HUES6 (cell line): ENCODE data around the gene NOXRED1.

Experiments
- H3K27ac ChIP-seq: 2 replicates; pipeline ENCODE4 v1.7.0; 2013; ENCODE audit warnings: low read depth, mild to moderate bottlenecking, low read length, inconsistent platforms
- H3K27me3 ChIP-seq: 2 replicates; pipeline ENCODE4 v1.6.1; 2013; ENCODE audit warnings: low read length; ENCODE audit not compliant: control insufficient read depth, insufficient read depth
- H3K36me3 ChIP-seq: 2 replicates; pipeline ENCODE4 v1.6.1; 2013; ENCODE audit warnings: low read length; ENCODE audit not compliant: control insufficient read depth, insufficient read depth
- H3K4me1 ChIP-seq: 2 replicates; pipeline ENCODE4 v1.6.1; 2013; ENCODE audit warnings: low read length; ENCODE audit not compliant: control insufficient read depth, insufficient read depth
- H3K4me3 ChIP-seq: 2 replicates; pipeline ENCODE4 v1.5.1; 2013; ENCODE audit warnings: low read depth, low read length
- H3K9ac ChIP-seq: one replicate; pipeline ENCODE4 v1.6.1; 2013; ENCODE audit warnings: mild to moderate bottlenecking, low read length
- H3K9me3 ChIP-seq: 2 replicates; pipeline ENCODE4 v1.6.1; 2013; ENCODE audit warnings: low read depth, low read length; ENCODE audit not compliant: control insufficient read depth, insufficient read depth

NOXRED1 gene

DNA sequence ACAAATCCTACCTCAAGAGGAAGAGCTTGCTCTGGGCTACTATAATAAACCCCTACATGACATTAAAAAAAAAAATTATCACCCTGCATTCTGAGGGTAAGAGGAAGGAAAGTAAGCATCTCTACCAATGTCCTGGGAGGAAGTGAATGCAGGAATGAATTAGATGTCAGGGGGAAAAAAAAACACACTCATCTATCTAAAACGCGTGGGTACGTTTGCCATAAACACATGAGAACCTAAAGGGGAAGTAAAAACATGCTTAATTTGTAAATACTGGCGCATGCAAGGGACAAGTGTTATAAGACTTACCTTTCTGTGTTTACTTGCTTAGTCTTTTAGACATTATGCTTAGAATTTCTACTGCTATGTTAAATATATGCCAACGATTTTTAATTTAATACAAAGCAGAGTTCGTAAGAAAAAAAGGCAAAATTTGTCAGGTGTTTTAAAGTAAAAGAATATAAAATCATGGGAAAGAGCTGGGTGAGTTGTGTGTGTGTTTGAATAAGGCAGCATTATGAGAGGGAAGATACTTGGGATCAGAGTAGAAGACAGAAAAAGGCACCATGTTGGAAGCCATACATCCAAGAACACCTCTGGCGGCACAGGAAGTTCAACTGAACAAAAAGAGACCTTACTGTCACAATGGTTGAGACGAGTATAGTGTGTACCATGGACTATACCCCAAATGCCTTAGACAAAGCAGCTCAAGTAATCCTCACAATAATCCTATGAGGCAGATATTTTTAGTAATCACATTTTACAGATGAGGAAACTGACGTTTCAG is 48.0 kb downstream of the NOXRED1 start:
- H3K4me1 ChIP-seq, result peaks cover 14% of the 10 kb centered on the region; the same call in 1 of the 2 replicates
- no peak overlapping the region for H3K9ac ChIP-seq
- H3K36me3 ChIP-seq, result no peaks in the 10 kb centered on the region
- H3K27me3 ChIP-seq, result no peaks in the 10 kb centered on the region
- H3K27ac ChIP-seq, result no peak overlapping the region
- H3K4me3 ChIP-seq, result peak overlapping the region; percentile 97; the same call in 1 of the 2 replicates
- no peaks in the 10 kb centered on the region for H3K9me3 ChIP-seq

DNA sequence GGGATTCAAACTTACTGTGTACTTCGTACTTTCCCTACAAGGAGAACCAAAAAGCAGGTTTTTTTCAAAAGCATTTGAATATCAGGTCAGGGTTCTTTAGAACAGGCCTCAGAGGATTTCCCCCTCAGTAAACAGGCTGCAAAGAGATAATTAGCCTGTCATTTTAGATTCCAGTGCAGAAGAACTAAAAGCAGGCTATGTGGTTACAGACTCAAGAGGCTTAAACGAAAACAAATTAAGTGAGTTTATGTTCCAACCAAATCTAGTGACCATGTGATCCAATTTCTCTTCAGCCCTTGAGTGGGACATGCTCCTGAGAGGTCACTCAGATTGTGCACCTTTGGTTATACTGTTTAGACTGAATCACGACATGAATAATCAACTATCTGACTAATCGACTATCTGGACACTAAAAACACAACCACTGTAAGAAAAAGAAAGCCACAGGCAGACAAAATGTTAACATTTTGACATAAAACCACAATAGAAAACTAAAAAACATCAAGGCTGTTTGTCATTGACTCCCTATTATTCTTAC is 51.0 kb downstream of the NOXRED1 start:
- Histone ChIP-seq H3K4me1 (peaks cover 14% of the 10 kb centered on the region; the same call in 1 of the 2 replicates), H3K27me3 (no peaks in the 10 kb centered on the region), H3K9ac (no peak overlapping the region), H3K36me3 (no peaks in the 10 kb centered on the region), H3K9me3 (no peaks in the 10 kb centered on the region), H3K4me3 (no peak overlapping the region), H3K27ac (0 out of 2 replicates have a peak overlapping the region, but pooled peaks have one; percentile 7)

DNA sequence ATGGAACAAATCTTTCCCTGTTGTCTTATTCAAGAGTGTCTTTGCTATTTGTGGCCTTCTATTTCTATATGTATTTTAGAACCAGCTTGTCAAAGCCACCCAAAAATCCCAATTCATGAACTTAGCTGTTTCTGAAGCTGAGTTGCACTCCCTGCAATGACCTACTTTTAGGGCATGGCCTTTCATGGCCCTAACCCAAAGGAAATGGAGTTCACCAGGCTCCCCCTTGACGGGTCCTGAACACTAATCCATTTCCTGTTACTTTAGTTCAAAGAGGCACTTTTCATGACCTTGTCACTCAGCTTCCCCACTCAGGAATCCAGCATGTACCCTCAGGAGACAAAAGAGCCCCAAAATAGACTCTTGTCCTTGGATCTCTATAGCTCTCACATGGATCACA is 54.0 kb downstream of the NOXRED1 start:
- no peaks in the 10 kb centered on the region for H3K36me3 ChIP-seq
- H3K9ac ChIP-seq, result no peak overlapping the region
- H3K27ac ChIP-seq, result no peak overlapping the region
- no peaks in the 10 kb centered on the region for H3K9me3 ChIP-seq
- no peaks in the 10 kb centered on the region for H3K27me3 ChIP-seq
- 0 out of 2 replicates have a peak, but pooled peaks cover 2% of the 10 kb centered on the region for H3K4me1 ChIP-seq
- H3K4me3 ChIP-seq, result no peak overlapping the region

DNA sequence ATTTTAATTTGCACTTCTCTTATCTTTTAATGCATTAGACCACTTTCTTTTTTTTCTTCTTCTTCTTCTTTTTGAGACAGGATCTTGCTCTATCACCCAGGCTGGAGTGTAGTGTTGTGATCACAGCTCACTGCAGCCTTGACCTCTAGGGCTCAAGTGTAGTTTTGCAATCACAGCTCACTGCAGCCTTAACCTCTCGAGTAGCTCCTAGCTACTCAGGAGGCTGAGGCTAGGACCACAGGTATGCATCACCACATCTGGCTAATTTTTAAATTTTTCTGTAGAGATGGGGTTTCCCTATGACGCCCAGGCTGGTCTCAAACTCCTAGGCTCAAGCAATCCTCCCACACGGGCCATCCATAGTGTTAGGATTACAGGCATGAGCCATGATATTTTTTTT is 59.2 kb downstream of the NOXRED1 start:
- Histone ChIP-seq H3K36me3 (no peaks in the 10 kb centered on the region), H3K4me3 (no peak overlapping the region), H3K4me1 (no peaks in the 10 kb centered on the region), H3K9me3 (no peaks in the 10 kb centered on the region), H3K9ac (no peak overlapping the region), H3K27ac (no peak overlapping the region), H3K27me3 (no peaks in the 10 kb centered on the region)

DNA sequence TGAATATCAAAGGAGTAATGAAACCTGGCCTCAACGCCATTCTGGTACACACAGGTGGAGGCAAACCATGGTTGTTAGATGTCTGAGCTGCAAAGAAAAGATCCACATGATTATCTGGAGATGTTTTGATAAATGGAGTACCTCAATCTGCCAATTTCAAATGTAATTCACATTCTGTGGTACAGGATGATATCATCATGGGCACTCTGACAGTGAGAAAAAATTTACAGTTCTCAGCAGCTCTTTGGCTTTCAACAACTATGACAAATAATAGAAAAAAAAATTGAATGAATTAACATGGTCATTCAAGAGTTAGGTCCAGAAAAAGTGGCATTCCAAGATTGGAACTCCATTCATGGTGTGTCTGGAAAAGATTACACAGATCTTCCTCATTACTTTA is 63.7 kb downstream of the NOXRED1 start:
- H3K9ac ChIP-seq, result no peak overlapping the region
- no peak overlapping the region for H3K27ac ChIP-seq
- no peaks in the 10 kb centered on the region for H3K27me3 ChIP-seq
- H3K4me3 ChIP-seq, result no peak overlapping the region
- H3K4me1 ChIP-seq, result no peaks in the 10 kb centered on the region
- no peaks in the 10 kb centered on the region for H3K9me3 ChIP-seq
- no peaks in the 10 kb centered on the region for H3K36me3 ChIP-seq

DNA sequence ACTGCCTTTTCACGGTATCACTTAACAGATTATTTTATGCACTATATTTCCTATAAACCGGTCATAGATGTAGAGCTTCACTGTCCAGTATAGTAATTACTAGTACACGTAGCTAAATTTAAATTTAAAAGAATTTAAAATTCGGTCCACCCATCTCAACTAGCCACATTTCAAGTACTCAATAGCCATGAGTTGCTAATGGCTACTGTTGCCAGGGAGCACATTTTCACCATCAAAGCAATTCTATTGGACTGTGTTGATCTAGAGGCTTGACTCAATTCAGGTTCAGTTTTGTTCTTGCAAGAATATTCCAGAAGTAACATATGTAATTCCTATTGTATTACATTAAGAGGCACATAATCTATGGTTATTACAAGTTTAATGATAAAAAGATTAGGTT is 66.4 kb downstream of the NOXRED1 start:
- H3K9me3 ChIP-seq, result no peaks in the 10 kb centered on the region
- H3K4me1 ChIP-seq, result no peaks in the 10 kb centered on the region
- H3K4me3 ChIP-seq, result no peak overlapping the region
- no peak overlapping the region for H3K27ac ChIP-seq
- no peaks in the 10 kb centered on the region for H3K36me3 ChIP-seq
- no peaks in the 10 kb centered on the region for H3K27me3 ChIP-seq
- no peak overlapping the region for H3K9ac ChIP-seq

DNA sequence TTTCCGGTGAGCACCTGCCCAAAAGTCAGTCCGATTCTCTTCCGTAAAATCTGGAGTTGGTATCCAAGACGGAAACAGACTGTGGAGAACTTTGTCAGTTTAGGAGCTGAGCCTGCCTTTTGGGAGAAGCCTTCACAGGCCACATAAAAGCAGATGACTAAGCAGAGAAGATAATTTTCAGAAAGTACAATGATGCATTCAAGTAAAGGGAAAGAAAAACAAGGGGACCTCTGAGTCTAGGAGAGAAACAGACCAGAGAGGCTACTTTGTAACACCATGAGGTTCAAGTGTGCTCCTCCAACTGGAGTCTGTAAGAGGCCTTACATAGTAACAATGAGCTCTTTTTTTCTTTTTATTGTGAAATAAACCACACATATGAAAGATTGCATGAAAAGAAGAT is 67.5 kb downstream of the NOXRED1 start:
- Histone ChIP-seq H3K27me3 (no peaks in the 10 kb centered on the region), H3K36me3 (no peaks in the 10 kb centered on the region), H3K9me3 (no peaks in the 10 kb centered on the region), H3K27ac (no peak overlapping the region), H3K4me1 (no peaks in the 10 kb centered on the region), H3K4me3 (no peak overlapping the region), H3K9ac (no peak overlapping the region)

DNA sequence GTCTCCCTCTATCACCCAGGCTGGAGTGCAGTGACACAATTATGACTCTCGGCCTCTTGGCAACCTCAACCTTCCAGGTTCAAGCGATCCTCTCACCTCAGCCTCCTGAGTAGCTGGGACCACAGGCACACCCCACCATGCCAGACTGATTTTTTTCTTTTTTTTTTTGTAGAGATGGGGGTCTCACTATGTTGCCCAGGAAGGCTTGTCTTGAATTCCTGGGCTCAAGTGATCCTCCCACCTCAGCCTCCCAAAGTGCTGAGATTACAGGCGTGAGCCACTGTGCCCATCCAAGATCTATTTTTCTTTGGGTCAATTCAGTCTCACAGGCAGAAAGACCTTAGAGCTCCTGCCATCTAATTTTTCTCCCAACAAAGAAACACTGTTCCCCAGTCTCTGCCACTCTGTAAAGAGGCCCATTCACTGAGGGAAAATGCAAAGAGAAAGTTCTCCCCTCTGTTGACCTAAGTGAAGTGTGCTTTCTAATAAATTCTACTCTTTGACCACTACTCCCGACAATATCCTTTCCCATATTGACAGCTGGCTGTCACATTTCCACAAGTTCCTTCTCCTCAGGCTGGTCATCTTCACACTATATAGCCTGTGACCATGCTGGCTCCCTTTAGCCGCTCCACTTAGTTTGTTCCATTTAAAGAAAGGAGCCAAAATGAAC is 69.7 kb downstream of the NOXRED1 start:
- Histone ChIP-seq H3K36me3 (peaks cover 3% of the 10 kb centered on the region), H3K27ac (no peak overlapping the region), H3K27me3 (no peaks in the 10 kb centered on the region), H3K9ac (no peak overlapping the region), H3K4me1 (no peaks in the 10 kb centered on the region), H3K9me3 (no peaks in the 10 kb centered on the region), H3K4me3 (no peak overlapping the region)

DNA sequence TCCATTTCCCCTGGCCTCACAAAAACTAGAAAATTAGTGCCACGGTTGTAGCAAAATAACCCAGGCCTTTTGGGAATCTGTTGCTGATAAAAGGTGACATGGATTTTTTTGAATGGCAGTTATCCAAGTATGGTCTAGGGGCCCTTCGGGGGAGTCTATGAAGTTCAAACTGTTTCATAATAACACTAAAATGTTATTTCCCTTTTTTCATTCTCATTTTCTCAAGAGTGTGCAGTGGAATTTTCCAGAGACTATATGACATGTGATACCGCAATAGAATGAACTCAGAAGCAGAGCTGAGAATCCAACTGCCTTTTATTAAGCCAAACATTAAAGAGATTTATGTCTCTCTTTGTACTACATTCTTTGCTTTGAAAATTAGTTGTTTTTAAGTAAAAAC is 75.6 kb downstream of the NOXRED1 start:
- Histone ChIP-seq H3K27ac (no peak overlapping the region), H3K9me3 (no peaks in the 10 kb centered on the region), H3K36me3 (peaks cover 7% of the 10 kb centered on the region), H3K27me3 (no peaks in the 10 kb centered on the region), H3K4me1 (peaks cover 20% of the 10 kb centered on the region), H3K9ac (no peak overlapping the region), H3K4me3 (no peak overlapping the region)

DNA sequence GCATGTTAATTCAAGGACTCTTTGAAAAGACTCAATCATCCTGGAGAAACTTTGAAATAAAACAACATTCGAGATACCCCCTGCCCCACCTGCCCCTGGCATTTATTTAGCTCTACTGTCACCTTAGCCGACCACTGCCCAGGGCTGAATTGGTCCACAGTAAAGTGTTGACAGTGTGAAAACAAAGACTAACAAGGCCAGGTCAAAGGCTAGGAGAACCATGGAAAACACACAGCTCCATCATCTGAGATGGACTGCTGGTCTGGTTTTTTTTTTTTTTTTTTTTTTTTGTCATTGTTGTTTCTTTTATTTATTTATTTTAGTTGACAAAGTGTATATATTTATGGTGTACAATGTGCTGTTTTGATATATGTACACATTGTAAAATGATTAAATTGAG is 76.8 kb downstream of the NOXRED1 start:
- Histone ChIP-seq H3K27me3 (no peaks in the 10 kb centered on the region), H3K36me3 (peaks cover 10% of the 10 kb centered on the region), H3K4me1 (peaks cover 24% of the 10 kb centered on the region), H3K4me3 (no peak overlapping the region), H3K9me3 (no peaks in the 10 kb centered on the region), H3K9ac (no peak overlapping the region), H3K27ac (no peak overlapping the region)

DNA sequence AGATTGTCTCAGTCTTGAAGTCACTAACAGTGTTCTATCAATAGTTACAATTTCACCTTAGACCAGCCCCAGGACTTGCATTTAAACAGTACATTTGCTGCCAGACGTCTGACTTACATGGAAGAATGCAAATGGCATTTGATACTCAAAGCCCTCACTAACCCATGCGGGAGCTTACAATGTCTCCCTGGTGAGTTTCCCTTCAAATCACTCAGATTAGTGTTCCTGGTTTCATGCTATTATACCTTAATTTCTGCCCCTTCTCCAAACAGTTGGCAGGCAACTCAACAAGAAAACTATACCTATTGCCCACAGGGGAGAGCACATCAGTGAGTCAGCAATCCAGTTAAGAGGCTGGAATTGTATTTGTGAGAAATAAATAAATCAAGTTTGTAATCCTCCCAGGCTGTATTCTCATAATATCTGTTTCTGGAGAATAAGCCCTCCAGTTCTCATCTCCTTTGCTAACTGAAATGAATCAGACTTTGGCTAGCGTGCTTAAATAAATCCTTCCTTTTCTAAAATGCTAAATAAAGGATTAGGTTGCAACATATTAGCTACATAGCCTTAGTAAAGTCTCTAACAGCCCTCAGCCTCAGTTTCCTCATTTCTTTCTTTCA is 78.8 kb downstream of the NOXRED1 start:
- Histone ChIP-seq H3K4me3 (no peak overlapping the region), H3K36me3 (peaks cover 10% of the 10 kb centered on the region), H3K27ac (no peak overlapping the region)

More for the DNA sequence above, 78.8 kb downstream of the NOXRED1 start:
- no peaks in the 10 kb centered on the region for H3K9me3 ChIP-seq
- H3K9ac ChIP-seq, result no peak overlapping the region
- peaks cover 29% of the 10 kb centered on the region for H3K4me1 ChIP-seq
- no peaks in the 10 kb centered on the region for H3K27me3 ChIP-seq
